Trophoblast cell (in vitro differentiated cells and primary cell): ENCODE data around the gene CASZ1.

ENCODE experiments used
- DNase-seq, 2 donors: peaks; one replicate each; pipeline ENCODE4 v3.0.0-alpha.2; 2016
- H2AFZ ChIP-seq: 2 replicates; pipeline ENCODE4 v1.6.1; 2013; ENCODE audit warnings: low read length, moderate library complexity, mild to moderate bottlenecking; ENCODE audit not compliant: insufficient read depth, poor library complexity
- H2AK5ac ChIP-seq: 2 replicates; pipeline ENCODE4 v1.6.1; 2013; ENCODE audit warnings: mild to moderate bottlenecking, low read length
- H2BK120ac ChIP-seq: 2 replicates; pipeline ENCODE4 v1.6.1; 2013; ENCODE audit warnings: low read length, mild to moderate bottlenecking, moderate library complexity; ENCODE audit not compliant: insufficient read depth, poor library complexity
- H2BK12ac ChIP-seq: 2 replicates; pipeline ENCODE4 v1.6.1; 2013; ENCODE audit warnings: mild to moderate bottlenecking, low read length, moderate library complexity
- H2BK5ac ChIP-seq: 2 replicates; pipeline ENCODE4 v1.6.1; 2013; ENCODE audit warnings: low read length, low read depth, moderate library complexity, mild to moderate bottlenecking; ENCODE audit not compliant: poor library complexity
- H3K14ac ChIP-seq: 2 replicates; pipeline ENCODE4 v1.6.1; 2013; ENCODE audit warnings: mild to moderate bottlenecking, low read length
- H3K18ac ChIP-seq: 2 replicates; pipeline ENCODE4 v1.6.1; 2013; ENCODE audit warnings: mild to moderate bottlenecking, low read length
- H3K23ac ChIP-seq: 2 replicates; pipeline ENCODE4 v1.6.1; 2013; ENCODE audit warnings: low read length
- H3K27ac ChIP-seq: 2 replicates; pipeline ENCODE4 v1.5.1; 2013; ENCODE audit warnings: low read depth, mild to moderate bottlenecking, inconsistent platforms, low read length, moderate library complexity
- H3K27me3 ChIP-seq: 2 replicates; pipeline ENCODE4 v1.6.1; 2013; ENCODE audit warnings: inconsistent platforms, mild to moderate bottlenecking, low read length, moderate library complexity; ENCODE audit not compliant: insufficient read depth
- H3K36me3 ChIP-seq, 2 experiments: 1 replicate in 1 of 2; 2 replicates in 1 of 2; pipeline ENCODE4 v1.6.1; 2013; ENCODE audit warnings: low read length in 2 of 2, mild to moderate bottlenecking in 2 of 2, moderate library complexity in 1 of 2; ENCODE audit not compliant: insufficient read depth in 2 of 2, control insufficient read depth in 1 of 2
- H3K4ac ChIP-seq: 2 replicates; pipeline ENCODE4 v1.6.1; 2013; ENCODE audit warnings: low read depth, mild to moderate bottlenecking, low read length, moderate library complexity
- H3K4me1 ChIP-seq, 2 experiments: 1 replicate in 1 of 2; 2 replicates in 1 of 2; pipeline ENCODE4 v1.6.1; 2013; ENCODE audit warnings: low read length in 2 of 2, mild to moderate bottlenecking in 2 of 2, moderate library complexity in 1 of 2; ENCODE audit not compliant: insufficient read depth in 2 of 2, control insufficient read depth in 1 of 2
- H3K4me2 ChIP-seq: 2 replicates; pipeline ENCODE4 v1.6.1; 2013; ENCODE audit warnings: inconsistent platforms, mild to moderate bottlenecking, low read length, moderate library complexity
- H3K4me3 ChIP-seq: 2 replicates; pipeline ENCODE4 v1.5.1; 2013; ENCODE audit warnings: mild to moderate bottlenecking, low read depth, low read length, inconsistent platforms
- H3K79me1 ChIP-seq: one replicate; pipeline ENCODE4 v1.6.1; 2013; ENCODE audit warnings: low read length
- H3K79me2 ChIP-seq: 2 replicates; pipeline ENCODE4 v1.6.1; 2013; ENCODE audit warnings: low read length, mild to moderate bottlenecking; ENCODE audit not compliant: control insufficient read depth, insufficient read depth, poor library complexity
- H3K9ac ChIP-seq: 2 replicates; pipeline ENCODE4 v1.6.1; 2013; ENCODE audit warnings: mild to moderate bottlenecking, low read length
- H3K9me3 ChIP-seq: 2 replicates; pipeline ENCODE4 v1.6.1; 2013; ENCODE audit warnings: low read depth, mild to moderate bottlenecking, control low read depth, inconsistent platforms, low read length; ENCODE audit not compliant: insufficient read depth
- H4K12ac ChIP-seq: 2 replicates; pipeline ENCODE4 v1.6.1; 2013; ENCODE audit warnings: low read depth, mild to moderate bottlenecking, low read length, moderate library complexity
- H4K8ac ChIP-seq: 2 replicates; pipeline ENCODE4 v1.6.1; 2013; ENCODE audit warnings: low read depth, mild to moderate bottlenecking, low read length, moderate library complexity
- H4K91ac ChIP-seq: one replicate; pipeline ENCODE4 v1.6.1; 2013; ENCODE audit warnings: low read depth, mild to moderate bottlenecking, low read length, moderate library complexity
- WGBS: extraction: QIAGEN DNeasy Blood & Tissue Kit; methylation state at CpG from one replicate; pipeline ENCODE4 v1.1.7; 2013; ENCODE audit warnings: missing lambda C conversion rate; ENCODE audit not compliant: insufficient read length, insufficient coverage; ENCODE audit errors: extremely low coverage; 5-methylcytosine and 5-hydroxymethylcytosine counted together

The CASZ1 gene

GRCh38 chr1:10610901-10611600 lies 185.4 kb downstream of the CASZ1 start:
- Histone ChIP-seq H3K14ac (no peak overlapping the region), H4K12ac (no peak overlapping the region), H3K79me1 (no peaks in the 10 kb centered on the region), H4K8ac (no peak overlapping the region), H3K4ac (no peak overlapping the region), H3K4me3 (no peak overlapping the region), H3K9ac (no peak overlapping the region), H3K79me2 (no peaks in the 10 kb centered on the region), H3K4me1 (no peaks in the 10 kb centered on the region), H3K27ac (no peak overlapping the region), H3K4me2 (no peak overlapping the region), H2BK5ac (no peak overlapping the region), H3K23ac (no peak overlapping the region), H2AFZ (no peak overlapping the region), H2BK12ac (no peak overlapping the region), H4K91ac (no peak overlapping the region), H3K18ac (no peak overlapping the region), H3K9me3 (no peaks in the 10 kb centered on the region), H3K36me3 (no peaks in the 10 kb centered on the region), H2AK5ac (no peak overlapping the region), H2BK120ac (no peak overlapping the region), H3K27me3 (no peaks in the 10 kb centered on the region)
- DNase-seq: no peak
- WGBS: no CpG with 5 or more reads among the region's 6 CpGs

DNA sequence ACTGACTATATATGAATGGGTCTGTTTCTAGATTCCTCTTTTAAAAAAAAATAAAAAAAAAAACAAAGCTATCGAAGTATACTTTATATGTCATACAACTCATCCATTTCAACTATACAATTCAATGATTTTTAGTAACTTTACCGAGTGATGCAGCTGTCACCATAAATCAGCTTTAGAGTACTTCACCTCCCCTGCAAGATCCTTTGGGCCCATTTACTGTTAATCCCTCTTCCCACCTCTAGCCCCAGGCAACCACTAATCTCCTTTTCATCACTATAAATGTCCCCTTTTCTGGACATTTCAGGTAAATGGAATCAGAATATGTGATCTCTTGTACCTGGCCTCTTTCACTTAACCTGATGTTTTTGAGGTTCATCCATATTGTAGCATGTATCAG lies 187.8 kb downstream of the CASZ1 start:
- Histone ChIP-seq H3K36me3 (no peaks in the 10 kb centered on the region), H3K9ac (no peak overlapping the region), H2BK120ac (no peak overlapping the region), H3K27me3 (no peaks in the 10 kb centered on the region), H3K23ac (no peak overlapping the region), H3K4me1 (no peaks in the 10 kb centered on the region), H4K91ac (no peak overlapping the region), H3K14ac (no peak overlapping the region), H3K18ac (no peak overlapping the region), H3K9me3 (no peaks in the 10 kb centered on the region), H3K4me3 (no peak overlapping the region), H3K79me2 (no peaks in the 10 kb centered on the region), H2BK12ac (no peak overlapping the region), H2AK5ac (no peak overlapping the region), H3K4me2 (no peak overlapping the region), H2AFZ (no peak overlapping the region), H3K4ac (no peak overlapping the region), H3K27ac (no peak overlapping the region), H4K8ac (no peak overlapping the region), H3K79me1 (no peaks in the 10 kb centered on the region), H4K12ac (no peak overlapping the region), H2BK5ac (no peak overlapping the region)
- DNase-seq: no peak
- WGBS: no CpG with 5 or more reads among the region's 2 CpGs

GRCh38 chr1:10607228-10607627 lies 189.2 kb downstream of the CASZ1 start:
- no peak overlapping the region for H3K9ac ChIP-seq
- H3K23ac ChIP-seq: no peak overlapping the region
- no peak overlapping the region for H4K91ac ChIP-seq
- no peaks in the 10 kb centered on the region for H3K27me3 ChIP-seq
- no peaks in the 10 kb centered on the region for H3K79me2 ChIP-seq
- no peak overlapping the region for H2BK5ac ChIP-seq
- no peak overlapping the region for H2BK12ac ChIP-seq
- H4K12ac ChIP-seq: no peak overlapping the region
- no peak overlapping the region for H3K18ac ChIP-seq
- no peak overlapping the region for H3K4me3 ChIP-seq
- no peak overlapping the region for H4K8ac ChIP-seq
- no peaks in the 10 kb centered on the region for H3K36me3 ChIP-seq
- H3K14ac ChIP-seq: no peak overlapping the region
- no peak overlapping the region for H2AFZ ChIP-seq
- H3K79me1 ChIP-seq: no peaks in the 10 kb centered on the region
- H3K4me1 ChIP-seq: no peaks in the 10 kb centered on the region
- H3K27ac ChIP-seq: no peak overlapping the region
- H2BK120ac ChIP-seq: no peak overlapping the region
- no peaks in the 10 kb centered on the region for H3K9me3 ChIP-seq
- H2AK5ac ChIP-seq: no peak overlapping the region
- no peak overlapping the region for H3K4ac ChIP-seq
- WGBS: no CpG with 5 or more reads among the region's 3 CpGs
- H3K4me2 ChIP-seq: no peak overlapping the region
- no peak for DNase-seq

GRCh38 chr1:10606064-10606463 lies 190.4 kb downstream of the CASZ1 start:
- Histone ChIP-seq H3K4ac (no peak overlapping the region), H3K9me3 (no peaks in the 10 kb centered on the region), H3K4me2 (no peak overlapping the region), H4K12ac (no peak overlapping the region), H3K79me2 (no peaks in the 10 kb centered on the region), H2BK5ac (no peak overlapping the region), H3K14ac (no peak overlapping the region), H2AK5ac (no peak overlapping the region), H2AFZ (no peak overlapping the region), H3K9ac (no peak overlapping the region), H3K4me3 (no peak overlapping the region), H4K8ac (no peak overlapping the region), H3K36me3 (no peaks in the 10 kb centered on the region), H3K4me1 (no peaks in the 10 kb centered on the region), H3K23ac (no peak overlapping the region), H3K79me1 (no peaks in the 10 kb centered on the region), H3K27ac (no peak overlapping the region), H2BK120ac (no peak overlapping the region), H3K18ac (no peak overlapping the region), H4K91ac (no peak overlapping the region), H2BK12ac (no peak overlapping the region), H3K27me3 (no peaks in the 10 kb centered on the region)
- WGBS: no CpG with 5 or more reads among the region's 7 CpGs
- no peak for DNase-seq
